GM12891 (cell line): ENCODE measurements around the gene PPP4R3A.
"Not testable (repeated sequence)": the region's sequence is repeated elsewhere in the genome, so short reads cannot be mapped to it uniquely, and the experiment has no call there.

Source experiments
- DNase-seq: peaks from one replicate; pipeline ENCODE4 v3.0.0; 2011; ENCODE audit warnings: low spot score; ENCODE audit not compliant: insufficient read length
- FAIRE-seq: peaks from 2 replicates; lab custom pipeline; 2011; peaks lifted over from hg19 to GRCh38; lab: Jason Lieb, UNC
- PAX5 ChIP-seq: IDR thresholded peaks from 2 replicates; pipeline ENCODE4 v1.6.1; 2011; ENCODE audit warnings: low read length, moderate library complexity, mild to moderate bottlenecking; ENCODE audit not compliant: insufficient read depth, severe bottlenecking
- POLR2A ChIP-seq: IDR thresholded peaks from 2 replicates; pipeline ENCODE4 v1.6.1; 2011; ENCODE audit warnings: low read depth, low read length, control low read depth
- POLR2AphosphoS5 ChIP-seq: IDR thresholded peaks from 2 replicates; pipeline ENCODE4 v1.6.1; 2011; ENCODE audit warnings: low read depth, low read length, control low read depth
- POU2F2 ChIP-seq: IDR thresholded peaks from 2 replicates; pipeline ENCODE4 v1.6.1; 2011; ENCODE audit warnings: low read depth, mild to moderate bottlenecking, control low read depth, low read length, moderate library complexity
- SPI1 ChIP-seq: IDR thresholded peaks from 2 replicates; pipeline ENCODE4 v1.6.1; 2011; ENCODE audit warnings: low read depth, low read length, control low read depth
- TAF1 ChIP-seq: IDR thresholded peaks from 2 replicates; pipeline ENCODE4 v1.6.1; 2011; ENCODE audit warnings: low read depth, low read length, control low read depth

PPP4R3A gene

GRCh38 chr14:91508105-91508504 lies 2.0 kb downstream of the PPP4R3A start:
- TF ChIP-seq POU2F2 (no peak), PAX5 (no peak), SPI1 (no peak), TAF1 (no peak), POLR2AphosphoS5 (no peak), POLR2A (no peak)
- DNase-seq, result no peak
- no peak for FAIRE-seq

- FAIRE-seq, result no peak
Observed at GRCh38 chr14:91506226-91506625, 3.9 kb downstream of the PPP4R3A start.

DNA sequence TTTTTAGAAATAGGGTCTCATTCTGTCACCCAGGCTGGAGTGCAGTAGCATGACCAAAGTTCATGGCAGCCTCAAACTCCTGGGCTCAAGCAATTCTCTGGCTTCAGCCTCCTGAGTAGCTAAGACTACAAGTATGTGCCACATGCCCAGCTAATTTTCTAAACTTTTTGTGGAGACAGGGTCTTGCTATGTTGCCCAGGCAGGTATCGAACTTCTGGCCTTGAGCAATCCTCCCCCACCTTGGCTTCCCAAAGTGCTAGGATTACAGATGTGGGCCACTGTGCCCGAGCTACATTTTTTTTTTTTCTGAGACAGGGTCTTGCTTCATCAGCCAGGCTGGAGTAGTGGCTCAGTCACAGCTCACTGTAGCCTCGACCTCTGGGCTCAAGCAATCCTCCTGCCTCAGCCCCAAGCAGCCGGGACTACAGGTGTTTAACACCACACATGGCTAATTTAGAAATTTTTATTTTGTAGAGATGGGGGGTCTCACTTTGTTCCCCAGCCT lies 7.1 kb downstream of the PPP4R3A start:
- no peak for FAIRE-seq
- DNase-seq, result no peak
- TF ChIP-seq PAX5 (no peak), TAF1 (no peak), SPI1 (no peak), POLR2AphosphoS5 (no peak), POU2F2 (no peak), POLR2A (no peak)

More at GRCh38 chr14:91506226-91506625, 3.9 kb downstream of the PPP4R3A start:
- DNase-seq, result no peak
- TF ChIP-seq TAF1 (no peak), POU2F2 (no peak), SPI1 (no peak)

GRCh38 chr14:91501951-91502930 lies 7.9 kb downstream of the PPP4R3A start:
- FAIRE-seq, result no peak
- TF ChIP-seq POU2F2 (no peak), POLR2AphosphoS5 (no peak), SPI1 (no peak), PAX5 (no peak), POLR2A (no peak), TAF1 (no peak)
- DNase-seq, result no peak

- TF ChIP-seq POLR2AphosphoS5 (no peak), PAX5 (no peak), TAF1 (no peak), POLR2A (no peak), POU2F2 (no peak), SPI1 (no peak)
- no peak for DNase-seq
- FAIRE-seq, result no peak
Observed at GRCh38 chr14:91501348-91501747, 8.8 kb downstream of the PPP4R3A start.

GRCh38 chr14:91496790-91497189 lies 13.3 kb downstream of the PPP4R3A start:
- TF ChIP-seq SPI1 (no peak), POU2F2 (no peak), PAX5 (no peak), POLR2A (no peak), TAF1 (no peak), POLR2AphosphoS5 (no peak)
- DNase-seq (no peak), FAIRE-seq (peak; percentile 26)

- FAIRE-seq, result peak; percentile 79
Observed at GRCh38 chr14:91494392-91495065, 15.6 kb downstream of the PPP4R3A start.

GRCh38 chr14:91493169-91493568 lies 16.9 kb downstream of the PPP4R3A start:
- DNase-seq, result no peak
- TF ChIP-seq SPI1 (no peak), TAF1 (no peak), PAX5 (no peak), POLR2A (no peak), POU2F2 (no peak), POLR2AphosphoS5 (no peak)
- FAIRE-seq, result no peak

More at GRCh38 chr14:91494392-91495065, 15.6 kb downstream of the PPP4R3A start:
- DNase-seq, result not testable (repeated sequence)

DNA sequence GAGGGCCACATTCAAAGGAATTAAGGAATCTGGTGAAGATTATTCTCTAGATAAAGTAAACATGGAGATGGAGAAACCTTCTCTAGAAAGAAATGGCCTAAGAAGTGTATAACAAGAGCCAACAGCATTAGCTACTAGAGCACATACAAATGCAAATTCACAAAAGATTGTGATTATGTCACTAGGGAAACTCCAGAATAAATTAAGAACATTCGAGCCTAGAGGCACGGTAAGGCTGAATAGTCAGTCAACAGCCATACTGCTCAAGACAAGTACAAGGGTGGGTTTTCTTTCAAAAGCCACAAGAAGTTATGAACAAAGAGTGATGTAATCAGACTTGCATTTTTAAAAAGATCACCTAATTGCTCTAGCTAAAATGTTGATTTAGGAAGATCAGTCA lies 25.4 kb downstream of the PPP4R3A start:
- peak; percentile 9 for FAIRE-seq
- TF ChIP-seq POLR2A (no peak), POU2F2 (no peak), PAX5 (no peak), TAF1 (no peak), SPI1 (no peak), POLR2AphosphoS5 (no peak)
- DNase-seq, result no peak

DNA sequence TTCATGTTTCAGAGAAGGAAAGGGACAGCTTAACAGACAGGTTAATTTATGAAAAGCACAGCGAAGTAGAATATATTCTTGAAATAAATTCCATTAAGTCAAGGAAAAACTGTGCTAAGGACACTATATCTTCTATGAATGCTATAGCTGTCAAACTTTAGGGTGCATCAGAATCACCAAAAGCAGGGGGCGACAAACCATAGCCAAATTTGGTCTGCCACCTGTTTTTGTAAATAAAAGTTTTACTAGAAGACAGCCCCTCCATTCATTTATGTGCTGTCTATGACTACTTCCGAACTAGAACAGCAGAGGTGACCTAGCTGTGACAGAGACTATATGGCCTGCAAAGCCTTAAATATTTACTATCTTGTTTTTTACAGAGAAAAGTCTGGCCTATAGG lies 25.9 kb downstream of the PPP4R3A start:
- no peak for TF ChIP-seq POLR2AphosphoS5
- no peak for TF ChIP-seq PAX5
- TF ChIP-seq SPI1, result no peak
- TF ChIP-seq POU2F2, result no peak
- no peak for TF ChIP-seq POLR2A
- no peak for TF ChIP-seq TAF1
- DNase-seq (no peak), FAIRE-seq (no peak)

DNA sequence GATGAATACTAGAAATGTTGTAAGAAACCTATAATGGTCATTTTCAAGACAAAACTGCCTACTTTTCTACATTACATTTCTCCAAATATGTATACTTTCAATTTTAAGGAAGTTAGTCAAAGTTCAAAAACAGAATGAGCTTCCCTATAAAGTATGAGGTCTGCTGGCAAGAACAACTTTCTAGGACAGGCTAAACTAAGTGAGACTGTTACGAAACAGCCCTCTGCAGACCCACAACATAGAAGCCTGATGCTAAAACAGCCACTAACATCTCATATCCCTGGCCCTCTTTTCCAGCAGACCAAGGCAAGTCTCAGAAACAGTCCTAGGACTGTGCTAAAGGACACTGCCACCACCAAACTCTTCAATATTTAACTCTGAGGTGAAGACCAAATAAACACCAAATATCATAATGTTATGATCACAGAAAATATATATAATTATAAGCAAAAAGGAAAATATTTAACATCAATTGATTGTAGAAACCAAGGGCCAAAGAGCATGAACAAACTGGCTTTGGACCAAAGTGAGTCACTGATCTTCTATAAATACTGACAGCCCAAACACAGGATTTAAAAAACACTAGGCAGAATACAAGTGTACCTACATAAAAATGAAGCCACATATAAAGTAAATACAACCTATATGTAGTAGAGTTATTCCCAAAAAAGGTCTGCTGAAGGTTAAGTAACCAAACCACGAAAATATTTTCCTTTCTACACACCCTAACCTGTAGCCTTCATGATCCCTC lies 27.7 kb downstream of the PPP4R3A start:
- DNase-seq (no peak), FAIRE-seq (no peak)

More for the DNA sequence above, 27.7 kb downstream of the PPP4R3A start:
- TF ChIP-seq POLR2AphosphoS5, result no peak
- TF ChIP-seq POLR2A, result no peak
- TF ChIP-seq TAF1, result no peak
